Activated CD8-positive, alpha-beta memory T cell treated with anti-CD3 and anti-CD28 coated beads for 4 hours (primary cell): ENCODE measurements around the gene ACSM5.
"Not testable (repeated sequence)": the region's sequence is repeated elsewhere in the genome, so short reads cannot be mapped to it uniquely, and the experiment has no call there.

Experiments
- DNase-seq, 2 donors: peaks; one replicate each; pipeline ENCODE4 v3.0.0-alpha.2; 2020; ENCODE audit warnings: low read depth in 2 of 2

ACSM5 gene

GRCh38 chr16:20451364-20451763 lies 42.0 kb downstream of the ACSM5 start, which contains the start of gene ACSM2A:
TSS of gene ACSM2A (plus strand) at chr16:20451521. CDS start at chr16:20460115, 8,594 bp downstream.
- DNase-seq = not testable (repeated sequence)

GRCh38 chr16:20453633-20454032 lies 44.3 kb downstream of the ACSM5 start:
- DNase-seq = not testable (repeated sequence)

DNA sequence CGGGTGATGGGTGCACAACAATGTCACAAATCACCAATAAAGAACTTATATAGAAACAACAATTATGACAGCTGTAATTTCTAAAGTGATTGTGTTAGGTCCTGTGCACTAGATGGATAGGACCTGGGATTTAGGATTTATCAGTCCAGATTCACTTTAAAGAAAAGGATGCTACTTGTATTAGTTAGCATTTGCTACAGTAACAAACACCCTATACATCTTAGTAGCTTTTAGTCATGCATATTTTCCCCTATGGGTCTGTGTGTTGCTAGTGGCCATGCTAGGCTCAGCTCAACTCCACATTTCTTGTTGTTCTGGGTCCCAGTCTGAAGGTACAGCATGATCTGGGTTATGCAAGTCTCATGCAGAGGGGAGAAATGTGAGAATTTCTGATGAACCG lies 49.9 kb downstream of the ACSM5 start:
- not testable (repeated sequence) for DNase-seq

DNA sequence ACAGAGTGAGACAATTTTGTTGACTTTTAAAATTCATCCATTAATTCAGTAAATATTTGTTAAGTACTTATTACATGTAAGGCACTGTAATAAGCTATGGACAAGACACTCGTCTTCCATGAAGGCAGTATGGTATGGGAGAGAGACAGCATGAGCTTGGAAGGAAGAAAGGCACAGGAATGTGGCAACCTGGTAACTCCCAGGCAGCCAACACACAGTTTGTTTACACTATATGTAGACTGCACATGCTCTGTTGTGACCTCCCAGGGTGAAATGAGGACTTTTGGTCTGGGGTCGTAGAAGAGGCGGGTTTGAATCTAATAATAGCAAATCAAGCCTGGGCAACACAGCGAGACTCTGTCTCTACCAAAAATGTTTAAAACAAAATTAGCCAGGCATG lies 51.0 kb downstream of the ACSM5 start:
- DNase-seq = not testable (repeated sequence)

DNA sequence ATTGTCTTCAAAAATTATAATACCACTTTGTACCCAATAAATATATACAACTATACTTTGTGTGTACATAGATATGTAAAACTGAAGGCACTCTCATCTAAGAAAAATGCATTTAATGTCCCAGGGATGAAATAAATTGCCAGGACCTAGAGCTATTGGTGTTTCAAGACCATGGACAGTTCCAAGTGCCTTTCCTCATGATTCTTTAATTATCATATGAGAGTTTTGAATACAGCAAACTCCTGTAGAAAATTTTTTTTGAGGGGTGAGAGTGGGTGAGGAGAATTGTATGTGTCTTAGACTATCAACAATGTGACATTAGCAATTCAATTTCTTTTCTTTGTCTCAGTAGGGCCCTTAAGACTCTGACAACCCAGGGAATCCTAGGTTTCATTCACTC lies 59.6 kb downstream of the ACSM5 start:
- DNase-seq = not testable (repeated sequence)

DNA sequence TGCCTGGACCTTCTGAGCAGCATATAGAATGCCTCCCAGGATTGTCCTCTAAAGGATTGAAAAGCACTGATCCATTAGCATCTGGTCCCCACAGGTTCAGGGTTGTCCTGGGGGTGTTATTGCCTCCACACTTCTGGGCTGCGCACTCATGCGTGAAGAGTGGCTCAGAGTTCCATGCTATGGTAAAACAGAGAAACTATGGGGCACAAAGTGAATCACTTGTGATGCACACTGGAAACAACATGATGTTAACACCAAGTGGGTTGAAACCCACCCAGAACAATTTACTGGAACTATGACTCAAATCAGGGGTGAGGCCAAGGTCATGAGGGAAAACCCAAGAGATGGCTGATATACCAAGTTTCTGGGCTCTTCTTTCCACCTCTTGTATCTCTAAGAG lies 60.6 kb downstream of the ACSM5 start:
- DNase-seq = not testable (repeated sequence)

GRCh38 chr16:20470732-20471131 lies 61.4 kb downstream of the ACSM5 start:
- not testable (repeated sequence) for DNase-seq

DNA sequence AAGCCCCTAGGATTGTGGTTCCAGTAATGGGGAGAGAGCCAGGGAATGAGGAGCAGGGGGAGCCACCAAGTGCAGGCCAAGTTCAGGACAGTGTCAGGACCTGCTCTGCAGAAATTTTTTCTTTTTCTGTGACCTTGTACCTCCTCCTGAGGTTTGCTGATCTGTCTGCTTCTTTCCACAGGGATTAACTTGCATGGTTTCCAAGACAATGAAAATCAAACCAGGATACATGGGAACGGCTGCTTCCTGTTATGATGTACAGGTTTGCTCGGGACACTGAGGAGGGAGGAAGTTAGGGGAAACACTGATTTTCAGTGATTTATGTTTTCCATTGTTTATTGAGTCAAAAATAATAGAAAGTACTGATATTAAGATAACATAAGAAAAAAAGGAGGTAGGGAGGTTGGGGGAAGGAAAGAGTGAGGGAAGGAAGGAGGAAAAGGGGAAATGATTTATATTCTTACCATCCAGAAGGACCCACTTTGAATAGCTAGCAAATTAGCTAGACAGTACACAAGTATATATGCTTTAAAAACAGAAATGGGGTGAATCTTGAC lies 67.9 kb downstream of the ACSM5 start:
- not testable (repeated sequence) for DNase-seq

- not testable (repeated sequence) for DNase-seq
Observed at GRCh38 chr16:20483989-20484388, 74.7 kb downstream of the ACSM5 start.

GRCh38 chr16:20484726-20485125 lies 75.4 kb downstream of the ACSM5 start:
- DNase-seq = no peak

DNA sequence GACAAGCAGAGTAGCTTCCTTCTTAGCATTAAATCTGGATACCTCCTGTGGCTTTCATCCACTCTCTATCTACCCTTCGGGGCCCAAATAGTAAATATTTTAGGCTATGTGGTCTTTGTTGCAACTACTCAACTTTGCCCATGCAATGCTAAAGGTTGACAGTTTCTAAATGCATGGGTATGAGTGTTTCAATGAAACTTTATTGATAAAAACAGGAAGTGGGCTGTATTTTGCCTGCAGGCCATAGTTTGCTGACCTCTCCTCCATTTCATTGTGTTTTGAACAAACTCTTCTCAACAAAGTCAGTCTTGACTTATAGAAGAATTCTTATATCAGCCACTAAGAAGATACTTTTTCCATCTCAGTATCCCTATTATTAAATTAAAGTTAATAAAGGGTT lies 76.1 kb downstream of the ACSM5 start:
- no peak for DNase-seq
